ENCODE measurements around the gene FUCA2.
A peak's percentile ranks its signal among the peaks of the same experiment; 100 is the strongest.

FUCA2 gene, protein sequence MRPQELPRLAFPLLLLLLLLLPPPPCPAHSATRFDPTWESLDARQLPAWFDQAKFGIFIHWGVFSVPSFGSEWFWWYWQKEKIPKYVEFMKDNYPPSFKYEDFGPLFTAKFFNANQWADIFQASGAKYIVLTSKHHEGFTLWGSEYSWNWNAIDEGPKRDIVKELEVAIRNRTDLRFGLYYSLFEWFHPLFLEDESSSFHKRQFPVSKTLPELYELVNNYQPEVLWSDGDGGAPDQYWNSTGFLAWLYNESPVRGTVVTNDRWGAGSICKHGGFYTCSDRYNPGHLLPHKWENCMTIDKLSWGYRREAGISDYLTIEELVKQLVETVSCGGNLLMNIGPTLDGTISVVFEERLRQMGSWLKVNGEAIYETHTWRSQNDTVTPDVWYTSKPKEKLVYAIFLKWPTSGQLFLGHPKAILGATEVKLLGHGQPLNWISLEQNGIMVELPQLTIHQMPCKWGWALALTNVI

DNA sequence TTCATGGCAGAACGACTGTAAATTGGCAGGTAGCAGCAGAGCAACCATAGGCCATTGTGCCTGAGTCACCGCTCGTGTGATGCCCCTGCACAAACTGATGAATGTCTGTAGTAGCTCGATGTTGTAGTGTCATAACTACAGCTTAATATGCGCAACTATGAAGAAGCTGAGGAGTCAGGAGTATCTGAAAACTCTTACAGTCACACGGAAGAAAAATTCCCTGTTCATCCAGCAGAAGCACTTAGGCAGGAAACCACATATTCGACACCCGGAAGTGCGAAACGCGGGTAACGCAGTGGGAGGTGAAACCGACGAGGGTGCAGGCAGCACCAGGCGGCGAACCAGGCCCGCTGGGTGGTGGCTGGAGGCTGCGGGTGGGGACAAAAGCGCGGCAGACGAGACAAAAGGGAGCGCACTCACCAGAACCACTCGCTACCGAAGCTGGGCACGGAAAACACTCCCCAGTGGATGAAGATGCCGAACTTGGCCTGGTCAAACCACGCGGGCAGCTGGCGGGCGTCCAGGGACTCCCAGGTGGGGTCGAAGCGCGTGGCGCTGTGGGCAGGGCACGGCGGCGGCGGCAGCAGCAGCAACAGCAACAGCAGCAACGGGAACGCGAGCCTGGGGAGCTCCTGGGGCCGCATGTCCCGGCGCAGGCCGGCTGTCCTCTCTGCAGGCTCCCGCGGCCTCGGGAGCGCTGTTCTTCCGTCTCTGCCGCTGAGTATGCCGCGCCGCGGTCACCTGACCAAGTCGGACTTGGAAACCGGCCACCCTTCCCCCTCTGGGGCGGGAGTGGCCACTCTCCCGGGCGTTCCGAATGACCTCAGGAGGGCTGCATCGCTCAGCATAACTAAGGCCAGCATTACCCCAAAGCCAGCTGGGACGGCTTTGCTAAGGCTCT lies at the start of gene FUCA2:
TSS of gene FUCA2 (minus strand) at position 730 of the 901 bp plus-strand sequence. CDS start at position 644, 86 bp downstream.
- peak; percentile 39 to 40 for DNase-seq (ENCODE audit: low read depth in 2 of 2)

DNA sequence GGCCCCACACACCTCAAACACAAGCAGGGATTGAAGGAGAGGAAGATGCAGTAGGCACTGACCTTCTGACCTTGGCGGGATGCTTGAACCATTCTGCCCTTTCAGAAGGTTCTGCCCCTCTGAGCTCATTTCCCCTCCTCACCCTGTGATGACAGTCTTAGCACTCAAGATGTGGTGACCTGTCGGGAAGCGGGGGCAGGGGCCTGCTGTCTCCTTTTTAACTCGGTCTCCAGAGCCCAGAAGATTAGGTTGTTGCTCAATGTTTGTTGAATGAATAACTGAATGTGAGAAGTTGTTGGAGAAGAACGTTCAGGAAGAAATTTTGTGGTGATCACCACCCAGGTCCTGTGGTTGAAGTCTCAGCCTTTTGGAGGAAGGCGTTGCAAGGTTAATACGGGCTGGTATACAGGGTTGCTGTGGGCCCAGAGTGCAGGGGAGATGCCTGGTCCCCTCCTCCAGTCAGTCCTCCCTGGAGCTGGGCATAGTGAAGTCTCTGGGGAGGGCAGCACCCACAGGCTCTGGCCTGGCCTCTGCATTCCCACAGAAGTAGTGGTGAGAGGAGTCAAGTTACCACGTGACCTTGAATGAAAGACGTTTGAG lies 49.7 kb upstream of the FUCA2 start:
- DNase-seq (ENCODE audit: low read depth in 2 of 2), result no peak

GRCh38 chr6:143559051-143559660 lies 47.6 kb upstream of the FUCA2 start:
- DNase-seq (ENCODE audit: low read depth in 2 of 2), result no peak

GRCh38 chr6:143556529-143556928 lies 45.0 kb upstream of the FUCA2 start:
- DNase-seq (ENCODE audit: low read depth in 2 of 2), result no peak

GRCh38 chr6:143555582-143555981 lies 44.1 kb upstream of the FUCA2 start:
- no peak for DNase-seq (ENCODE audit: low read depth in 2 of 2)

DNA sequence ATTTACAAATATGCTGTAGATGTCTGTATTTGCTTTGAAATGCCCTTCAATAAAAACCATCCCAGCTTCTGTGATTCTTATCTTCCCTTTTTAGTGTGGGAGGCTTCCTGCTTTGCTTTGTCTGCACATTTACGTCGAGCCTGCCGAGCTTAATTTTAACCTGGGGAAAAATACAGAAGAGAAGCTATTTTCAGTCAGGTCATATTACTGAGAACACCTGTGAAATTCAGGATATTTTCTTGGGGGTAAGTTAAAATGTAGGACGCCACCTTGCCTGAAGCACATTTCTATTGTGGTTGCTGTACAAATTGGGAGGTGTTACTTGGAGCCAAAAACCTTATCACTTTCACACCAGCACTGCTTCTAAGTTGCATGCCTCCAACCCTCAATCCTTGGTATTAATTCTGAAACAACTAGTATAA lies 43.6 kb upstream of the FUCA2 start:
- no peak for DNase-seq (ENCODE audit: low read depth in 2 of 2)

DNA sequence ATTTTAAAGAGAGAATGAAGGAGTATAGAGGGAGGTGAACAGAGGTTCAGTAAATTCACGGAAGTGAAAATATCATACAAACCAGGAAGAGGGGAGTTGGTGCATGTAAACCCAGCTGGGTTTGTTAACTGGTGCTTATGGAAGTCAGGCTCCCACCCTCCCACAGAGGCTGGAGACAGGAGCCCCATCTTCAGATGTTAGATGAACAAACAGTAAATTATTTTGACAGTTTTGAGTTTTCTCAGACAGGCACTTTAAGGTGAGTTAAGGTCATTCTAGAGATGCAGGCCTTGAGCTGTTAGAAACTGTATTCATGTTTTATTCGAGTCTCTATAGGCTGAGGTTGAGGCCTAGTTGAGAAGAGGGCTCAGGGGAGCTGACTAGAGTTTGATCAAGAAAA lies 41.8 kb upstream of the FUCA2 start:
- DNase-seq (ENCODE audit: low read depth in 2 of 2), result no peak

DNA sequence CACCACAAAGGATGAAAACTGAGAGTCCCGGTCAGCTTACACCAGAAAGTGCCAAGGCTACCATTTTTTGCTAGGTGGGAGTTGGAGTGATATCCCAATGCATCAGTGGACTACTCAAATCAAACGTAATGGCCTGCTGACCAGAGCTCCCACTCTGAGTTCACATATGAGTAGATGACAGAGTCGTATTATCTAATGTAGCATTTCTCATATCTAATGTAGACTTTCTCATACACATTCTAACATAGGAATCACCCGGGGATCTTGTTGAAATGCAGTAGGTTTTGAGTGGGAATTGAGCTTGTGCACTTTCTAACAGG lies 38.4 kb upstream of the FUCA2 start:
- no peak for DNase-seq (ENCODE audit: low read depth in 2 of 2)

DNA sequence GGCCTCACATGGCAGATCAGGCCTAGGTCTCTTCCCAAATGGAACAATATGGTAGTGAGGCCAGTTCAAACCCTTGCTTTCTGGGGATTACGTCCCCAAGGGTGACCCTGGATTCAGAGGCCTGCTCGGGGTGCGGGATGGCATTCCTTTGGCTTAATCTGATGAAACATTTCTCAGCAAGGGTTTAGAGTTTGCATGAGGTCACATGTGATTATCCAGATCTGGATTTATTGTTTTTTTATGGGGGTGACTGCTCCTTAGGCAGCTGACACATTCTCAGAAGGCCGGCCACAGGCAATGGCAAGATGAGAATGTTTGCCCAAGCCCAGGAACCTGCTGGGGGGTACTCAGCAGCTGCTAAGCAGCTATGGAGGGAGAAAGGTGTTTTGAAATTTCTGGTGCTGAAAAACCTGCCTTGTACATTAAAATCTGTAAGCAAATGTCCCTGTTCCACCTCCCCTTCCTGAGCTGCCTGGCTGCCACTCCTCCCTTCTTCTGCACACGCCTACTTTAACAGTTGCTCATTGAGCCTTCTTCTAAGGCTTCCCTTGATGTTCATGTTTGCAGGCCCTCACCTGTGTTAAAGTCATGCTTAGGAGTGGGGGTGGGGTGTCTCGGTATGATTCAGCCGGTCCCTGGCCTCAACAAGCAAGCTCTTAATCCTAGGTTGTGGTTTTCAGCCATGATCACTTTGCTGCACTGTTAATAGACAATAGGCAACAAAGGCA lies 37.9 kb upstream of the FUCA2 start:
- no peak for DNase-seq (ENCODE audit: low read depth in 2 of 2)

DNA sequence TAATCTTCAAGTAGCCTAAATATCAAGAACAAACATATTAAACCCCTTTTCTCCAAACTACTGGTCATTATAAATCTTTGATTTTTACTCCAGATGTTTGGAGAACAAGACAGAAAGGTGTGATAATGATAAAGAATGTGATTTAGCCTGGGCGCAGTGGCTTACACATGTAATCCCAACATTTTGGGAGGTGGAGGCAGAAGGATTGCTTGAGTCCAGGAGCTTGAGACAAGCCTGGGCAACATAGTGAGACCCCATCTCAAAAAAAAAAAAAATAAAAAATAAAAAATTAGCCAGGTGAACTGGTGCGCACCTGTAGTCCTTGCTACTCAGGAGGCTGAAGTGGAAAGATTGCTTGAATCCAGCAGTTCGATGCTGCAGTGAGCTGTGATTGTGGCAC lies 35.1 kb upstream of the FUCA2 start:
- DNase-seq (ENCODE audit: low read depth in 2 of 2), result no peak

DNA sequence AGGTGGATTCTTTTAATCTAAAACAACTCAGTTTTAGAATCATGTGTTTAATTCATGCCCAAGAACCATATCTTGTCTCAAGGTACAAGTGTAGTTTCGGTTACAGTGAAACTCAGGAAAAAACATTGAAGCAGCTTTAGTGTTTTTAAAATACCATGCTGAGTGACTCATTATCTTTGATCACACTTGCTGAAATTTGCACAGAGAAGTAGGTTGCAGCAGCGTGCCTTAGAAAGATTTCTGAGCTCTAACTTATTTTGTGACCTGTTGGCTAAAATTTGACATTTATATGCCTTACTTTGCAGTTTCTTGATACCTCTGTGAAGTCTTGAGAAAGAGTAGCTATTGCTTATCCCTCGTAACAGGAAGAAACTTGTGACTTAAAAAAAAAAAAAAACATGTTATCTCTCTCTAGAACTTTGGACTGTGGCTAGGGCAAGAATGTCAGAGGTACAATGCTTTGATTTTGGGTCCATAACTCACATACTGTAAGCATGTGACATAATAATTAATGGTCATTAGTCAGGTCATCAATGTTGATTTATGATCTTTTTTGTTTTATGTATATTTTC lies 34.5 kb upstream of the FUCA2 start:
- no peak for DNase-seq (ENCODE audit: low read depth in 2 of 2)

- DNase-seq (ENCODE audit: low read depth in 2 of 2), result no peak
Observed at GRCh38 chr6:143545165-143545564, 33.6 kb upstream of the FUCA2 start.

DNA sequence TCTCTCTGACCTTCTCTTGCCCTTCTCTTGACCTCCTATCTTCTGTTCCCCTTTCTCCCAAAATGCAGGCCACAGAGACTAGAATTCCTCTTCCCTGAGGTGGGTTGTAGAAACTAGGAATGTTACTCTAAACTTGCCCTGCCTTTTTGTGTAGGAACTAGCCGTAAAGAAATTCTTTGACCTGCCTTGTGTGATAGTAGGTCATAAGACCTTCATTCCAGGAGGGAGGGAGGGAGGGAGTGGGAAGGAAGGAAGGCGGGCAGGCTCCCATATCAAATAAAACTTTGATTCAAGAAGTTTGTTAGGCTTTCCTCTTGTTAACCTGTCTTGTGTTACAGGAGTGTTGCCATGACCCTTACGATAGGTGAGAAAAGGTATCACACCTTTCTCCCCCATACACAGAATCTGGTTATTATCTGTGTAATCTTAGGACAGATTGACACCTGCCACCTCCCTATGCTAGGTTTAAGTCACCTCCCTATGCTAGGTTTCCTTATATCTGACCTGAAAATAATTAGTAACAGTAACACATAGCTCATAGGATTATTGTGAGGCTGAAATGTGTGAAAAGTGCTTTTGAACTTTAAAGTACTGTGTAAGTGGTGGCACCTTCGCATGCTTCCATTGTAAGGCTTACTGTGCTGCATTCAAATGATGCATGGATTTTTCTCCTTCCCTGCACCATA lies 32.6 kb upstream of the FUCA2 start:
- DNase-seq (ENCODE audit: low read depth in 2 of 2), result no peak

DNA sequence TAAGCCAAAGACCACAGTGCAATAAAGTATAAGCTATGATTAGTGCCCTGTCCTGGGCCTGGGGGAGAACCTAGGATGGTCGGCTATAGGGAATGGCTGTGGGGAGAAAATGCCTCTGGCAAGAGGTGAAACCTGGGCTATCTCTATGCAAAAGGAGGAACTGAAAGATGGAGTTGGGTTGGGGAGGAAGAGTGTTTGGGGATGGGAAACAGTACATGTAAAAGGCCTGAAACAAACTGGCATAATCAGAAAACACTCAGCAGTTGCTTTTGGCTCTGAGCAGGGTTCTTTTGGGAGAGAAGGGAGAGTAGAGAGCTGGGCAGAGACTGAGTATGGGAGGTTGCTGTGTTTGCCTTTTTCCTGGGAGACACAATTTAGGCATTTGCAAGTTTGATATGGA lies 31.9 kb upstream of the FUCA2 start:
- no peak for DNase-seq (ENCODE audit: low read depth in 2 of 2)

DNA sequence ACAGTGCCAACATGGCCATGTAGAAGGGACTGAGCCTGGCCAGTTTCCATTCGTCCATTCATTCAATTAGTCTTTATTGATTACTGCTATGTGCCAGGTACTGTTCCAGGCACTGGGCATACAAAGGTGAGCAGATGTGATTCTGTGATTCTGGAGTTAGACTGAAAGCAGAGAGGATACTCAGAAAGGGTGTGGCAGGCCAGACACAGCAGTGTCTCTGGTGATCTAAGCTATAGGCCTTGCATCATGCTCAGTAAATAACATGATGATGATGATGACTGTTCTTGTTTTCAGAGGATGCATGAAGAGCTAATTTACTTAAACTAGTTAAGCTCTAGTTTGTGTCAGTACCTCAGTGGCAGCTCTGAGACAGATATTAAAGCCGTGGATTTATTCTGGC lies 31.4 kb upstream of the FUCA2 start:
- DNase-seq (ENCODE audit: low read depth in 2 of 2), result no peak

DNA sequence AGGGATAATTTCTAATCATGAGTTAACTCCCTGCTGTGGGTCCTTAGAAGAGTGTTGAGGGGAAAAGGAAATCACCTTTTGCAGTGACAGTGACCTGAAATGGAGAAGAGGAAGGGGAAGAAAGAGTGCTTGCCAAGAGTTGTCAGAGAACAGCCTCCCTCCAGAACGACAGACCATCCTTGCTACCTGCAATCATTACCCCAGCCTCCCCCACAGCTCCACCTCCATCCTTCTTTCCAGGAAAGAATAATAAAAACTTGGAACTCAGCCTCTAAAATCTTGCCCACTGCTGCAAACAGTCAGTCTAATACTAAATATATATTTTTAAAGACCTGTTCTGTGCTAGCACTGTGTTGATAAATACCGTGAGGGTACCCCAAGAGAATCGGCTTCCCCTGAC lies 28.7 kb upstream of the FUCA2 start:
- DNase-seq (ENCODE audit: low read depth in 2 of 2), result no peak

- DNase-seq (ENCODE audit: low read depth in 2 of 2), result no peak
Observed at GRCh38 chr6:143539734-143540133, 28.2 kb upstream of the FUCA2 start.

DNA sequence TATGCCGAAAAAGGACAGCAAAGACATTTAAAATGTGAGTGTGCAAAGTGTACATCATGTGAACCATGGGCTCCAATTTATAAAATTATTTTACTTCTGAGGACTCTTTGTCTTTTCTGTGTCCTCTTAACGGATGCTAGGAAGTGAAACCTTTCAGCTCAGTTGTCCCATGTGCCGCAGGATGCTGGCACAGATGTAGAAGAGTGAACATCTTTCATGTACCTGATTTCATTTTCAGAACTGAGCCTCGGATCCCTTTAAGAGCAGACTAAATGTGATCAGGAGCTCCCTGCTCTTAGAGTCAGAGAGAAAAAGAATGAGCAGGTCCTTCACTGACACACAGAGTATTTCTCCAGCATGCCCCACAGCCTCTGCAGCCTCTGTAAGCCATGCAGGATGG lies 27.6 kb upstream of the FUCA2 start:
- DNase-seq (ENCODE audit: low read depth in 2 of 2), result no peak

DNA sequence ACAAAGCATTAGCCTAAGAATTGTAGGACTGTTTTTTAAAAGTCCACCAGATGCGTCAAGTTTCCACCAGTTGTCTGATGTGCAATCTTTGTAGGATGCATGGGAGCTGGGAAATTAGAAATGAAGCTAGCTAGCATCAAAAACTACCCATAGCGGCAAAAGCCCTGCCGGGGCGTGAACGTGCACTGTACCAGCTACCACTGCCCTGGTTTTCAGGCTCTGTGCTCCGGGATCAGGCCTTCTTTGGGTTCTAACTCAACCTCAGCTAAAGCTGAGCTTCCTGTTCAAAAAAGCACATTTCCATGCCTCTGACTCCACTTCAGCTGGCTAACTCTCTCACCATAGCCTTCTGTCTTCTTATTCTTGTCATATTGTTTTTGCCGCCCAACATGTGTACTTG lies 26.9 kb upstream of the FUCA2 start:
- DNase-seq (ENCODE audit: low read depth in 2 of 2), result no peak

Data from activated CD8-positive, alpha-beta memory T cell treated with anti-CD3 and anti-CD28 coated beads for 4 hours (primary cell).